Retinal pigment epithelial cell (primary cell): ENCODE measurements around the gene FAXDC2.

ENCODE experiments used
- DNase-seq: peaks from one replicate; pipeline ENCODE4 v3.0.0-alpha.2; 2010; ENCODE audit warnings: low read depth
- H3K4me3 ChIP-seq: 2 replicates; pipeline ENCODE4 v1.5.1; 2011; ENCODE audit warnings: mild to moderate bottlenecking, low read length, control low read depth, moderate library complexity
- TF ChIP-seq, protein P1 (sequence below): conservative IDR thresholded peaks from 2 replicates; pipeline ENCODE4 v1.5.1; 2011; ENCODE audit warnings: low read depth, low read length, control low read depth, inconsistent platforms

Gene FAXDC2

GRCh38 chr5:154851351-154851750, 948 bp upstream of the FAXDC2 start:
- TF ChIP-seq, protein P1, sequence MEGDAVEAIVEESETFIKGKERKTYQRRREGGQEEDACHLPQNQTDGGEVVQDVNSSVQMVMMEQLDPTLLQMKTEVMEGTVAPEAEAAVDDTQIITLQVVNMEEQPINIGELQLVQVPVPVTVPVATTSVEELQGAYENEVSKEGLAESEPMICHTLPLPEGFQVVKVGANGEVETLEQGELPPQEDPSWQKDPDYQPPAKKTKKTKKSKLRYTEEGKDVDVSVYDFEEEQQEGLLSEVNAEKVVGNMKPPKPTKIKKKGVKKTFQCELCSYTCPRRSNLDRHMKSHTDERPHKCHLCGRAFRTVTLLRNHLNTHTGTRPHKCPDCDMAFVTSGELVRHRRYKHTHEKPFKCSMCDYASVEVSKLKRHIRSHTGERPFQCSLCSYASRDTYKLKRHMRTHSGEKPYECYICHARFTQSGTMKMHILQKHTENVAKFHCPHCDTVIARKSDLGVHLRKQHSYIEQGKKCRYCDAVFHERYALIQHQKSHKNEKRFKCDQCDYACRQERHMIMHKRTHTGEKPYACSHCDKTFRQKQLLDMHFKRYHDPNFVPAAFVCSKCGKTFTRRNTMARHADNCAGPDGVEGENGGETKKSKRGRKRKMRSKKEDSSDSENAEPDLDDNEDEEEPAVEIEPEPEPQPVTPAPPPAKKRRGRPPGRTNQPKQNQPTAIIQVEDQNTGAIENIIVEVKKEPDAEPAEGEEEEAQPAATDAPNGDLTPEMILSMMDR: no peak
- no peak for DNase-seq
- H3K4me3 ChIP-seq: no peak overlapping the region

DNA sequence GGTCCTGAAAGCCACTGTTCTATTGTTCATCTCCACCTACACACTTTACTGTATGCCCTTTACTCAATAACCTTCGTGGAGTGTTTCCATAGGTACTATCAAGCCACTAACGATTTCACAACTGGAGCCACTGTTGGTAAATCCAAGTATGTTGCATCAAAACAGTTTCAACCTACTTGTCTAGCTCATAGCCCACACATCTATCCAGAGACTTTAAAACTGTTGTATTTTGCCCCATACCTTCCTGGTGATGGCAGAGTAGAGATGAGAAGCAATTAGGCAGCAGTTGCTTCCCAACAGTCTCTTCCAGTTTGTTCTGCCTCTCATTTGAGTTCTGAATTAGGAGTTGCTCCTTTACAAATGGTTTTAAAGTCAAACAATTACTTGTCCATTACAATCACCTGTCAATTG, 607 bp downstream of the FAXDC2 start:
- TF ChIP-seq, protein P1: no peak
- H3K4me3 ChIP-seq: peak overlapping the region; percentile 52
- no peak for DNase-seq

- no peak overlapping the region for H3K4me3 ChIP-seq
- DNase-seq: no peak
- TF ChIP-seq, protein P1: no peak
Measured at GRCh38 chr5:154849264-154849785, 1.1 kb downstream of the FAXDC2 start.

- TF ChIP-seq, protein P1: no peak
- no peak for DNase-seq
- H3K4me3 ChIP-seq: no peak overlapping the region
Measured at GRCh38 chr5:154844809-154845208, 5.6 kb downstream of the FAXDC2 start.

DNA sequence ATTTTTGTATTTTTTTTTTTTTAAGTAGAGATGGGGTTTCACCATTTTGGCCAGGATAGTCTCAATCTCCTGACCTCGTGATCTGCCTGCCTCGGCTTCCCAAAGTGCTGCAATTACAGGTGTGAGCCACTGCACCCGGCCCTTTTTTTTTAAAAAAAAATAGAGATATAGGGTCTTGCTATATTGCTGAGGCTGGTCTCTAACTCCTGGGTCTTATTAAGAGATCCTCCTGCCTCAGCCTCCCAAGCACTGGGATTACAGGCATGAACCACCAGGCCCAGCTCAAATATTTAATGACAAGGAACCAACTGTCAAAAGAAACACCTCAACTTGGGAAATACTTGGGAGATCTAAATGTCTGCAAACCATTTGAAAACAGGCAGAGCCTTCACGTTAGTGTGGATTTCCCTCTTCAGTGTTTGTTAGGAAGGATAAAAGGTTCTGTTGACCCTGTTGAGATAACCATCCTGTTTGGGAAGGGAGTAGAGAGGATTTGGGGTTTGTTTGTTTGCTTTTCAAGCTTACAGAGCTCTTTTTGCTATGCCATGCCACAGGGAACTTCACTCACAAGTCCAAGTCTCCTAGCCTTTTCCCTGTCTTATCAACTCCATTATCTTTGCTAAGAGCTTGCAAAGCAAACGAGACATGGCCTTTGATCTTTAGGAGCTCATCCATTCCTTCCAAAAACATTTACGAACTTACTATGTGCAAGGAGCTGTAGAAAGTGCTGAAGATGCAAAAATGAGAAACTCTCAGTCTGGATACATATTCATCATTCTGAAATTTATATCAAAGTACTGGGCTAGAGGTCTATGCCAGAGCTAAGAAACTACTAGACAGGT, 7.5 kb downstream of the FAXDC2 start:
- H3K4me3 ChIP-seq: no peak overlapping the region
- TF ChIP-seq, protein P1: no peak
- DNase-seq: no peak

GRCh38 chr5:154841273-154841661, 9.1 kb downstream of the FAXDC2 start:
- TF ChIP-seq, protein P1: no peak
- DNase-seq: no peak
- H3K4me3 ChIP-seq: no peak overlapping the region
